Hepatocyte (in vitro differentiated cells): Measurements from ENCODE around the gene PTPN4. TPM values are rescaled to one million over a fixed set of nuclear protein-coding genes. Genes with fewer than 3 reads are reported as not detected.

Experiments
- DNase-seq: peaks from one replicate; pipeline ENCODE4 v3.0.0-alpha.2; 2016; ENCODE audit warnings: low spot score
- H2AFZ ChIP-seq: fragments of 200-600 bp; sonication (generic); 2 replicates; pipeline ENCODE4 v1.6.0; 2016; ENCODE audit warnings: antibody characterized with exemption, mild to moderate bottlenecking
- H3K27ac ChIP-seq: fragments of 200-600 bp; sonication (generic); 2 replicates; pipeline ENCODE4 v1.5.1; 2016; ENCODE audit warnings: mild to moderate bottlenecking
- H3K27me3 ChIP-seq: fragments of 200-600 bp; sonication (generic); 2 replicates; pipeline ENCODE4 v1.6.1; 2016
- H3K36me3 ChIP-seq: fragments of 200-600 bp; sonication (generic); replicated peaks from 2 replicates; pipeline ENCODE4 v1.5.1; 2016; ENCODE audit warnings: low read depth; ENCODE audit not compliant: insufficient read depth
- H3K4me1 ChIP-seq: fragments of 200-600 bp; sonication (generic); 2 replicates; pipeline ENCODE4 v1.5.1; 2016; ENCODE audit warnings: mild to moderate bottlenecking, moderate library complexity; ENCODE audit not compliant: insufficient read depth
- H3K4me2 ChIP-seq: fragments of 200-600 bp; sonication (generic); 2 replicates; pipeline ENCODE4 v1.6.0; 2016
- H3K4me3 ChIP-seq: fragments of 200-600 bp; sonication (generic); 2 replicates; pipeline ENCODE4 v1.5.1; 2016; ENCODE audit warnings: mild to moderate bottlenecking
- H3K79me2 ChIP-seq: fragments of 200-600 bp; sonication (generic); 2 replicates; pipeline ENCODE4 v1.6.0; 2017; ENCODE audit warnings: mild to moderate bottlenecking
- H3K9me2 ChIP-seq: fragments of 200-600 bp; sonication (generic); replicated peaks from 2 replicates; pipeline ENCODE4 v1.6.0; 2017; ENCODE audit warnings: mild to moderate bottlenecking; ENCODE audit not compliant: insufficient read depth
- H3K9me3 ChIP-seq: fragments of 200-600 bp; sonication (generic); 2 replicates; pipeline ENCODE4 v1.5.1; 2016; ENCODE audit warnings: low read depth, mild to moderate bottlenecking
- H4K20me1 ChIP-seq: fragments of 200-600 bp; sonication (generic); 2 replicates; pipeline ENCODE4 v1.6.0; 2016; ENCODE audit warnings: mild to moderate bottlenecking; ENCODE audit not compliant: insufficient read depth, poor library complexity, severe bottlenecking
- EZH2 ChIP-seq: fragments of 200-600 bp; sonication (generic); IDR thresholded peaks from 2 replicates; pipeline ENCODE4 v1.6.1; 2016; ENCODE audit warnings: antibody characterized with exemption, mild to moderate bottlenecking, borderline replicate concordance
- EZH2phosphoT487 ChIP-seq: fragments of 200-600 bp; sonication (generic); IDR thresholded peaks from one replicate; pipeline ENCODE4 v1.6.1; 2018; ENCODE audit warnings: antibody characterized with exemption, mild to moderate bottlenecking, low read depth, moderate library complexity; ENCODE audit not compliant: unreplicated experiment, severe bottlenecking
- WGBS: methylation state at CpG from one replicate; pipeline ENCODE4 v1.1.6; 2016; ENCODE audit warnings: low lambda C conversion rate; ENCODE audit errors: missing lambda C conversion rate; 5-methylcytosine and 5-hydroxymethylcytosine counted together
- polyA plus RNA-seq: library from polyadenylated mRNA; unstranded; fragments of >200 nt; fragmentation: Nextera tagmentation; extraction: Ambion mirVana; gene quantifications from 2 replicates; pipeline ENCODE4 v1.2.1, GENCODE V29; 2016
- total RNA-seq: library from RNA; depleted of rRNA; stranded (reverse); fragments of >200 nt; gene quantifications from 2 replicates; pipeline ENCODE4 v1.2.3, GENCODE V29; 2014
- TF ChIP-seq, protein P1 (sequence below): fragments of 200-600 bp; sonication (generic); IDR thresholded peaks from 2 replicates; pipeline ENCODE4 v1.5.1; 2016; ENCODE audit warnings: antibody characterized with exemption, mild to moderate bottlenecking; ENCODE audit not compliant: poor library complexity

PTPN4 gene
- total and polyA plus RNA-seq, 2 experiments from 2014 or later = 9.2 to 15.5 TPM

GRCh38 chr2:119769645-119770044 lies 9.9 kb downstream of the PTPN4 start:
- 93% methylated on average over 3 of the region's 3 CpGs for WGBS
- H3K27ac ChIP-seq = no peak overlapping the region
- no peak for DNase-seq
- H3K27me3 ChIP-seq = no peaks in the 10 kb centered on the region
- TF ChIP-seq, protein P1, sequence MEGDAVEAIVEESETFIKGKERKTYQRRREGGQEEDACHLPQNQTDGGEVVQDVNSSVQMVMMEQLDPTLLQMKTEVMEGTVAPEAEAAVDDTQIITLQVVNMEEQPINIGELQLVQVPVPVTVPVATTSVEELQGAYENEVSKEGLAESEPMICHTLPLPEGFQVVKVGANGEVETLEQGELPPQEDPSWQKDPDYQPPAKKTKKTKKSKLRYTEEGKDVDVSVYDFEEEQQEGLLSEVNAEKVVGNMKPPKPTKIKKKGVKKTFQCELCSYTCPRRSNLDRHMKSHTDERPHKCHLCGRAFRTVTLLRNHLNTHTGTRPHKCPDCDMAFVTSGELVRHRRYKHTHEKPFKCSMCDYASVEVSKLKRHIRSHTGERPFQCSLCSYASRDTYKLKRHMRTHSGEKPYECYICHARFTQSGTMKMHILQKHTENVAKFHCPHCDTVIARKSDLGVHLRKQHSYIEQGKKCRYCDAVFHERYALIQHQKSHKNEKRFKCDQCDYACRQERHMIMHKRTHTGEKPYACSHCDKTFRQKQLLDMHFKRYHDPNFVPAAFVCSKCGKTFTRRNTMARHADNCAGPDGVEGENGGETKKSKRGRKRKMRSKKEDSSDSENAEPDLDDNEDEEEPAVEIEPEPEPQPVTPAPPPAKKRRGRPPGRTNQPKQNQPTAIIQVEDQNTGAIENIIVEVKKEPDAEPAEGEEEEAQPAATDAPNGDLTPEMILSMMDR = no peak
- TF ChIP-seq EZH2phosphoT487 = no peak
- no peak for TF ChIP-seq EZH2
- H4K20me1 ChIP-seq = no peaks in the 10 kb centered on the region
- H3K4me3 ChIP-seq = no peak overlapping the region
- no peaks in the 10 kb centered on the region for H3K9me3 ChIP-seq
- no peak overlapping the region for H3K4me2 ChIP-seq
- no peak overlapping the region for H2AFZ ChIP-seq
- H3K79me2 ChIP-seq = peaks cover 91% of the 10 kb centered on the region
- no peaks in the 10 kb centered on the region for H3K4me1 ChIP-seq
- no peaks in the 10 kb centered on the region for H3K36me3 ChIP-seq
- H3K9me2 ChIP-seq = no peaks in the 10 kb centered on the region

DNA sequence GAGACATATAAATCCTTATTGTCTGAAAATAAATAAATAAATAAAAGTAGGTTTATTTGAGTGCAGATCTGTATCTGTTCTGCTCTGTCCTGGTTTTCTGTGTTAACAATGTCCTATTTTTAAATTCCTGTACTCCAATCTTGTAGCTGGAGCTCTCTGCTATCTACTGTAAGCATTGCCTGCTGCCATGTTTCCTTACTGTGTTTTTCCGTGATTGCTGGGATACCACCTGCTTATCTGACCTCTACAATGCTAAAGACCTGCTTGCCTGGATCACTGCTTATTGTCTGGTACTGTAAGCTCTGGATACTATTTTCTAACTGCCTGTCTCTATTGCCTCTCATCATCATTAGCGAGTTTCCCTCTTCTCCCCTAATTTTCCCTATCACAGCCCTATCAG lies 11.6 kb downstream of the PTPN4 start:
- Histone ChIP-seq H3K4me2 (no peak overlapping the region), H3K4me3 (no peak overlapping the region), H3K36me3 (no peaks in the 10 kb centered on the region), H3K4me1 (no peaks in the 10 kb centered on the region), H3K27ac (no peak overlapping the region), H3K27me3 (no peaks in the 10 kb centered on the region), H3K9me3 (no peaks in the 10 kb centered on the region), H3K9me2 (no peaks in the 10 kb centered on the region), H4K20me1 (no peaks in the 10 kb centered on the region), H3K79me2 (peaks cover 87% of the 10 kb centered on the region), H2AFZ (no peak overlapping the region)
- 71% methylated on average over 2 of the region's 2 CpGs for WGBS
- no peak for DNase-seq
- TF ChIP-seq EZH2phosphoT487 (no peak), EZH2 (no peak)
- TF ChIP-seq, protein P1 = no peak

GRCh38 chr2:119772128-119772527 lies 12.4 kb downstream of the PTPN4 start:
- H3K4me1 ChIP-seq = no peaks in the 10 kb centered on the region
- no peak for DNase-seq
- 89% methylated on average over 2 of the region's 2 CpGs for WGBS
- H3K4me3 ChIP-seq = no peak overlapping the region
- TF ChIP-seq, protein P1 = no peak
- TF ChIP-seq EZH2 (no peak), EZH2phosphoT487 (no peak)
- H3K4me2 ChIP-seq = no peak overlapping the region
- peaks cover 88% of the 10 kb centered on the region for H3K79me2 ChIP-seq
- no peaks in the 10 kb centered on the region for H3K9me3 ChIP-seq
- no peaks in the 10 kb centered on the region for H3K27me3 ChIP-seq
- no peak overlapping the region for H2AFZ ChIP-seq
- H3K9me2 ChIP-seq = no peaks in the 10 kb centered on the region
- no peaks in the 10 kb centered on the region for H3K36me3 ChIP-seq
- no peaks in the 10 kb centered on the region for H4K20me1 ChIP-seq
- H3K27ac ChIP-seq = no peak overlapping the region

GRCh38 chr2:119772767-119773166 lies 13.0 kb downstream of the PTPN4 start:
- no peak for DNase-seq
- H3K27me3 ChIP-seq = no peaks in the 10 kb centered on the region
- no peaks in the 10 kb centered on the region for H3K9me3 ChIP-seq
- no peak overlapping the region for H3K27ac ChIP-seq
- TF ChIP-seq, protein P1 = no peak
- no peak for TF ChIP-seq EZH2phosphoT487
- TF ChIP-seq EZH2 = no peak
- 98% methylated on average over 4 of the region's 4 CpGs for WGBS
- no peaks in the 10 kb centered on the region for H3K36me3 ChIP-seq
- no peak overlapping the region for H2AFZ ChIP-seq
- H3K4me3 ChIP-seq = no peak overlapping the region
- no peak overlapping the region for H3K4me2 ChIP-seq
- H3K4me1 ChIP-seq = no peaks in the 10 kb centered on the region
- H3K9me2 ChIP-seq = no peaks in the 10 kb centered on the region
- H4K20me1 ChIP-seq = no peaks in the 10 kb centered on the region
- H3K79me2 ChIP-seq = peaks cover 88% of the 10 kb centered on the region
